OCI-LY3 (cell line): Measurements from ENCODE around the gene TCP11L1.

ENCODE experiments used
- CTCF ChIP-seq: fragments of 200-600, 300-600 bp; sonication (generic); IDR thresholded peaks from 2 replicates; pipeline ENCODE4 v1.5.1; 2014; ENCODE audit warnings: antibody characterized with exemption, low read length, low read depth
- EZH2phosphoT487 ChIP-seq: fragments of 200-600 bp; shearing (Covaris generic); IDR thresholded peaks from 2 replicates; pipeline ENCODE4 v1.6.1; 2018; ENCODE audit warnings: antibody characterized with exemption, mixed run types, low read depth

GRCh38 chr11:33001281-33001680, 38.1 kb upstream of the TCP11L1 start:
- TF ChIP-seq CTCF: no peak
- no peak for TF ChIP-seq EZH2phosphoT487
